Measurements from ENCODE around the gene PIK3R1.

Gene PIK3R1

DNA sequence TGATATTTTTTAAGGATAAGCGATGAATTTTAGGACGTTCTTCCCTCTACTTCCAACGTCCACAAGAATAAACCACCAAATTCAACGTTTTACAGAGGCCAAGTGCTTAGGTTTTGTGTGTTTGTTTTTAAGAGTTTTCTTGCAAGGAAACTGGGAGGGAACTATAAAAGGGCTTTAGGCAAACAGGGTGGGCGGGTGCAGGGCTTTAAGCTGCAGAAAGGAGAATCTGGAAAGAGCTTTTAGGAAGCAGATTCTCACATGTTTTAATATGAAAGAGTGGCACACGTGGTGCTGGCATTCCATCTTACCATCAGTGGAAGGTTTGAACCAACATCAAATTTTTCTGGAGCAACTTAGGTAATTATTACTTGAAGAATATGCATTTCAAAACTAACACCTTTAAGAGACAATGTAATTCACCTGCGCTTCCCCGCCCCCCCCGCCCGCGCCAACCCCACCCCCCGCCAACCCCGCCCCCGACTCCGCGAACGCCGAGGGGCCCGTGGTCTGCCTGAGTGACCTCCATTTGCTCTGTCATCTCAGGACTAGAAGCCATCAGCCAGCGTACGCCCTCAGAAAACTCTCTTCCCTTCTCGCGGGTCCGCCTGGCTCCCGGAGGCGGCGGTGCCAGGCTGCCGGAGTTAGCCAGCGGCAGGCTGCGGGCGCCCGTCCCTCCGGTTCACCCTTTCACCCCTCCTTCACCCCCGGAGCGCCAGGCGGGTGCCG, 911 bp upstream of the PIK3R1 start:
- TF ChIP-seq, protein P1, sequence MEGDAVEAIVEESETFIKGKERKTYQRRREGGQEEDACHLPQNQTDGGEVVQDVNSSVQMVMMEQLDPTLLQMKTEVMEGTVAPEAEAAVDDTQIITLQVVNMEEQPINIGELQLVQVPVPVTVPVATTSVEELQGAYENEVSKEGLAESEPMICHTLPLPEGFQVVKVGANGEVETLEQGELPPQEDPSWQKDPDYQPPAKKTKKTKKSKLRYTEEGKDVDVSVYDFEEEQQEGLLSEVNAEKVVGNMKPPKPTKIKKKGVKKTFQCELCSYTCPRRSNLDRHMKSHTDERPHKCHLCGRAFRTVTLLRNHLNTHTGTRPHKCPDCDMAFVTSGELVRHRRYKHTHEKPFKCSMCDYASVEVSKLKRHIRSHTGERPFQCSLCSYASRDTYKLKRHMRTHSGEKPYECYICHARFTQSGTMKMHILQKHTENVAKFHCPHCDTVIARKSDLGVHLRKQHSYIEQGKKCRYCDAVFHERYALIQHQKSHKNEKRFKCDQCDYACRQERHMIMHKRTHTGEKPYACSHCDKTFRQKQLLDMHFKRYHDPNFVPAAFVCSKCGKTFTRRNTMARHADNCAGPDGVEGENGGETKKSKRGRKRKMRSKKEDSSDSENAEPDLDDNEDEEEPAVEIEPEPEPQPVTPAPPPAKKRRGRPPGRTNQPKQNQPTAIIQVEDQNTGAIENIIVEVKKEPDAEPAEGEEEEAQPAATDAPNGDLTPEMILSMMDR (IDR thresholded peaks at IDR 0.05; ENCODE audit: low read length, missing control alignments), result no peak
- no peak for DNase-seq (ENCODE audit: low read depth)
- peak overlapping the region; percentile 62 for H3K4me3 ChIP-seq (replicated peaks; ENCODE audit: low read depth, low read length)

DNA sequence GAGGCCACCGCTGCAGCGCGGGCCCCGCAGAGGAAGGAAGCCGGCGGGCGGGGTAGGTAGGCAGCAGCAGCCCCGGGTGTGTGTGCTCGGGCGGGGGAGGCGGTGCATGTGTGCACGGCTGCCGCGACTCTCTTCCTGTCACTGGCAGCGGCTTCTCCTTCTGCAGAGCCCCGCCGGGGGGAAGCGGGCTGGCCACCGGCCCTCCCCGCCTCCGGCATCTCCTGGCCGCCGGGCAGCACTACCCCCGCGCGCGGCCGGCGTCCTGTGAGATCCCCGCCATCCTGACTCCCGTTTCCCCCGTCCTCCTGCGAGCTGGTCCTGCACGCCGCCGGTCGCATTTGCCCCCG, 315 bp downstream of the PIK3R1 start:
- peak overlapping the region; percentile 89 for H3K4me3 ChIP-seq (replicated peaks; ENCODE audit: low read depth, low read length)
- no peak for DNase-seq (ENCODE audit: low read depth)
- TF ChIP-seq, protein P1 (IDR thresholded peaks at IDR 0.05; ENCODE audit: low read length, missing control alignments), result no peak

DNA sequence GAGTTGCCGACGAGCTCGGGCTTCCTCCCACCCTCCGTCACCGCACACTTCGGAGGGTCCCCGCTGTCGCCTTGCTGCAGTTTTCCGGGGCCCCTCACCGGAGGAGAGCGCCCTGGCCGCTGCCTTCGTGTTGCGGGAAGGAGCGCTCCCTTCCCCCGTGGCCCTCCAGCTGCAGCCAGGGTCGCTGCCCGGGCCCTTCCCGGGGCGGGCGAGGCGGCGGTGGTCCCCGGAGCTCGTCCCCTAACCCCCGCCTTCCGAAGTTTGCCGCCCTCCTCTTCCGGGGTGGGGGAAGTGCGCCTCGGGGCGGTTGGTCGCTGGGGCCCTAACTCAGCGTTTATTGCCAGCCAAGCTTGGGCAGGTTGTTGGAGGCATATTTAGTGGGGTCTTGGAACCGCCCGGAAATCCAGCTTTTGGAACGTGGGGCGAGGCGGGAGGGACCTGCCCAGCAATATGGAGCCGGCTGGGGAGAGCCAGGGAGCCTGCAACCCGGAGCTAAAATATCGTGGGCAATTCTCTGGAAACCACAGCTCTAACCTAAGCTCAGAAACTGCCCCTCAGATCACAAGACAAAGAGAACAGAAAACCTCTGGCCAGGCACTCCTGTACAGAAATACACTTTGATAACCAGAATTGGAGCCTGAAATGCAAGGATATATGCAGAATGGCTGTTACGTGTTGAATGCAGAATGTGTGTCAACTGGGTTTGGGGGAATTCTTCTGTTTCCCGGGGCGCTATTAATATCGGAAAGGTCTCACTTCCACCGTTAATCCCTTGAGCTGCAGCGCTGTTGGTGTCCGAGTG, 890 bp downstream of the PIK3R1 start:
- peak; percentile 36 for DNase-seq (ENCODE audit: low read depth)

DNA sequence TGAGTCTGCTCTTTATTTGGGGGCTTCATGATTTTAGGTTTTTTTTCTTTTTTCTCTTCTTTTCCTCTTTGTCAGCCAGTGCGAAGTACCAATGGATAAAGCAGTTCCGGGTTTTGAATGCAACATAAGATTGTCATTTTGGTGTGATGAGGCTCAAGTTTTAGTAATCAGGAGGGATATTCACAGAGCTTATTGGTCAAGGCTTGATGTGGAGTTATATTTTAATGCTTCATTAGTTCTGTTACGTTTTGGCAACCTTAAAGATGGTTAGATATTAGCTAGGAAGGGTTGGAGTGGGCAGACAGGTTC, 1.4 kb downstream of the PIK3R1 start:
- H3K4me3 ChIP-seq (replicated peaks; ENCODE audit: low read depth, low read length), result peak overlapping the region; percentile 89
- TF ChIP-seq, protein P1 (IDR thresholded peaks at IDR 0.05; ENCODE audit: low read length, missing control alignments), result no peak
- DNase-seq (ENCODE audit: low read depth), result peak; percentile 23

More for the DNA sequence above, 890 bp downstream of the PIK3R1 start:
- H3K4me3 ChIP-seq (replicated peaks; ENCODE audit: low read depth, low read length), result peak overlapping the region; percentile 89
- TF ChIP-seq, protein P1 (IDR thresholded peaks at IDR 0.05; ENCODE audit: low read length, missing control alignments), result no peak

DNA sequence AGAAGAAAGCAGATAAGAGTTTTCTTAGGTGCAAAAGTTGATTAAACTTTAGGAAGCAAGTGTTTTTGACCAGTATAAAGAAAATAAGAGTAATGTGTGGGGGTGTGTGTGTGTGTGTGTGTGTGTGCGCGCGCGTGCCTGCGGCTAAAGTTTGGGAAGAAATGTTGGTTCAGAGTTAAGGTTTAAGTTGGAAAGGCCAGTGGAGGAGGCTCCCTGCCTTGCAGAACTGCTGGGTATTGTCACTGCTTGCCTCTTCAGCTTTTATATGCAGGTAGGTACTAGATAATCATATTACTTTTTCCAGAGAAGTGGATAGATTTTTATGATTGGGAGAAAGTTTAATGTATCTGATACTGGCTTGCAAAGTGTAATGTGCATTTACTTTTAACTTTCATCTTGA, 2.0 kb downstream of the PIK3R1 start:
- peak; percentile 38 for DNase-seq (ENCODE audit: low read depth)
- TF ChIP-seq, protein P1 (IDR thresholded peaks at IDR 0.05; ENCODE audit: low read length, missing control alignments), result no peak
- peak overlapping the region; percentile 89 for H3K4me3 ChIP-seq (replicated peaks; ENCODE audit: low read depth, low read length)

DNA sequence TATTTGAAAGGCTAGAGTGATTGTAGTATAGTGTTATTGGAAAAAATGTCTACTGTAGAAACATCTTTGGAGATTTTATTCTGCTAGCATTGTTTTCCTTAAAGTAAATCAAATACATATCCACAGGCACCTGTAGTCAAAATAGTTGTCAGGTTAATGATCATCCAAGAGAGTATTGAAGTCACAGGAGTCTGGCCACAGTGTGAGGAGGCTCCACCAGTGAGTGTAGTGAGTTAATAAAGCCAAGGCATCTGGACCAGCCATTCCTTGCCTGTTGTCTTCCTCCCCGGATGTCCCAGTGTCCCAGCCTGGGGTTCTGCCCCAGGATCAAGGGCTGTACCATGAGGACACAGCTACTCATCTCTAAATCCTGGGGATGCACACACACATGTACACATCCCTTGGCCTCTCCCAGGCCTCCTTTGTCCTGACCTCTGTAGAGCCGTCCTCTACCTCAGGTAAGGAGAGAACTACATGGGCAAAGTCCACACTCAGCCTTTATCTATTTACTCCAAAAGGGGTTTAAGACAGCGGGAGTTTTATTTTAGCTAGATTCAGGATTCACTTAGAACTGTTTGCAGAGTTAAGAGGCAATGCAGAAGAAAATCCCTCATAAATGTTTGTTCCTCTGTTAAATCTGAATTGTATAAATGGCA, 3.7 kb downstream of the PIK3R1 start:
- no peak for DNase-seq (ENCODE audit: low read depth)
- TF ChIP-seq, protein P1 (IDR thresholded peaks at IDR 0.05; ENCODE audit: low read length, missing control alignments), result no peak
- peak overlapping the region; percentile 26 for H3K4me3 ChIP-seq (replicated peaks; ENCODE audit: low read depth, low read length)

All from fibroblast of pulmonary artery (primary cell).